NCI-H2171 treated with DMSO at 0.1 percent for 48 hours (cell line): ENCODE results near the gene RDH5.

Experiments
- DNase-seq: peaks from one replicate; lab custom pipeline; 2025; lab: John Stamatoyannopoulos, UW

Gene RDH5

DNA sequence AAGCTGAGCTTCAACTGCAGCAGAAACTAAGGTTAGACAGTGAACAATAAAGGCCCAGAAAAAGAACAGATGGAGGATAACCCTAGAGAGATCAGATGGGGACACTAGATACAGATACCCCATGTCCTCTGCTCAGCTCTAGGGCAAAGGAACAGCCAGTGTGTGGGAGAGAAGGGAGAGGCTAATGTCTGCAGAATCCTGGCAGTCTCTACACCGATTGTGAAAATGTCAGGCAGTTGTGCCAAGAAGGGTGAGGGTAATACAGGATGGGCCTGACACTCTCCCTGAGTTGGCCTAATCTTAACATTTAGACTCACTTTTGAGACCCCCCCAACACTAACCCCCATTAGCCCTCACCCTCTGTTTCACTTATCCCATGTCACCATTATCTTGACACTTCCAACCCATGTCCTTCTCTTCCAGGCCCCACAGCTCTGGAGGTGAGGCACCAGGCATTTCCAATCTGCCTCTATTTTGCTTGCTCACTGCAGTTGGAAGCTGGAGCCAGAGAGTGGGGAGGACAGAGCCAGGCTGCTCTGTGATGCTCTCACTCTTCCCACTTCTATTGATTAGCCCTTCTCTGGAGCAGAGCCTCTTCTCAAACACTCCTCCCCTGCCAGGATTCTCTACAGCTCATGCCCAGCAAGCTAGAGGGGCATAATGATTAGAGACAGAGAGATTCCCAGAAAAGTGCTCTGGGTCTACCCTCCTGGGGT lies 7.3 kb upstream of the RDH5 start:
- no peak for DNase-seq

DNA sequence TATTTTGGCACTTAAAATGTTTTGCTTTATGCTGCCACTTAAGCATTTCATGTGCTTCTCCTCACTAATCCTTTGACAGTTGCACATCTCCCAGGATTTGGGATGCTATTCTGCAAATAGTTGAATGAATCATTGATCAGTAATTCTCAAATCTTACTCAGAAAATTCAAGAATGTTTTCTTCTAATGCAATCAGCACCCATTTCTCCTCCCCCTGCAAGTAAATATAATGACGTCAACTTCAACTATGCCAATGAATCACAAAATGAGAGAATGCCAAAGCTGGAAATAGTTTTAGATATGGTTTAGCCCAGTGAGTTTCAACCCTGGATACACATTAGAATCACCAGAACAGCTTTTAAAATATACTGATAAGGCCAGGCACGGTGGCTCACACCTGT lies 6.5 kb upstream of the RDH5 start:
- DNase-seq: no peak

DNA sequence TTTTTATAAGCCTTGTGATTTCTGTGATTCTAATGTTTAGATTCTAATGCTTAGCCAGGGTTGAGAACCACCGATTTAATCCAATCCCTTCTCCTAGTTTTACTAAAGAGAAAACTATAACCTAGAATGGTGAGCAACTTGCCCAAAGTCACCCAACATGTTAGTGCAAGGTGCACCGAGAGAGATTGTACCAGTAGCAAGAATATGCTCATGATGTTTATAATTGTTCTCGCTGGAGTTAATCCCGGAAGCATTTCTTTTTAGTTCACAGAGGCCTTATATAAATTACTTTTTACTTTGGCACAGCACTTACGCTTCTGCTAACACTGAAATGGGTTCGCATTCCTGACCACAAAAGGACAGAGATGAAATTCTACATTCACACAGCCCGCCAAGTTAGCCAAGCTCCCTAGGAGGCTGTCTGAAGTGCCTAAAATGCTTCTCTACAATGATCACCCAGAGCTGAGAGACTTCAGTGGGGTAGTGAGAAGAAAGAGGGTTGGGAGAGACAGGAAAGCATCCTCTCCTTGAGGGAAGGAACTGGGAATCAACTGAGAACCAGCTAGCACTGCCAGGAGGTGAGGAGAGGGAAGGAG lies 4.9 kb upstream of the RDH5 start:
- no peak for DNase-seq

DNA sequence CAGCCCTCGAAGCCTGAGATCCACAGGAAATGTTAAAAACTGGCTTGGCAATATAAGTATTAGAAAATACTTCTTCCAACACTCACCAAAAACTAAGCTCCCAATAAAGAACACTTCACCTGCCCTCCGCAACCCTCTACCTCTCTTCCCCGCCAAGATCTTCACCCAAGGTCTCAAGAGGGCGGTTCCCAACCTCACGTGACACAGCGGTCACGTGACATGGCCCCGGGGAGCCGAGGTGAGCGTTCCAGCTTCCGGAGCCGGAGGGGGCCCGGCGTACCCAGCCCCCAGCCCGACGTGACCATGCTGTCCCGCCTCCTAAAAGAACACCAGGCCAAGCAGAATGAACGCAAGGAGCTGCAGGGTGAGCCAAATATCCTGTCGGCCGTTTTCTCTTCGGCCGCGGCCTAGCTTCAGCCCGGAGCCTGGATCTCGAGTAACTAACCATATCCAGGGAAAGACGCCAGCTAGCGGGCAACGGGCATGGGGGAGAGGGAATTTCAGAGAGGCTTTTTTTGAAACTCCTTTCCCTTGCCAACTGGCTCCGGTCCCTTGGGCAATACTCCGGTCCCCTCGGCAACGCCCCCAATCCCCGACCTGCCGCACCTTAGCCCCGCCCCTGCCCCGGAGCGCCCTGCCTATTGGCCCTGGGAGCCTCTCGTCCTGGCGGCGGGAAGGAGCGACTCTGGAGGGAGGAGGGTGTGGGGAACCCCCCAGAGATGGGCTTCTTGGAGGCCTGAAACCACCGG lies 4.2 kb upstream of the RDH5 start, which contains the start of gene BLOC1S1:
Gene BLOC1S1 (plus strand): TSS at position 214 of the 749 bp plus-strand sequence. CDS start 6 bp downstream, at position 220.
- DNase-seq: peak; percentile 95

DNA sequence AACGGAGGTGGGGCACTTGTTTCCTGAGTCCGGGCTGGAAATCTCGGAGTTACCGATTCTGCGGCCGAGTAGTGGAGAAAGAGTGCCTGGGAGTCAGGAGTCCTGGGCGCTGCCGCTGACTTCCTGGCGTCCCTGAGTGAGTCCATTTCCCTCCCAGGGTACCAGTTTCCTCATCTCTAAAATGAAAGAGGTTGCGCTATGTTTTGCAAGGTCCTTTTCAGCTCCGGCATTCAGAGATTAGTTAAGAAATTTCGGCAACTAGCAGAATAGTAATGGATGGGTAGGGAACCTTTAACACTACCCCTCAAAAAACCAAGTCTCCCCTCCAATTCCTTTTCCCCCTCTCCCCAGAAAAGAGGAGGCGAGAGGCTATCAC lies 3.6 kb upstream of the RDH5 start:
- DNase-seq: no peak

DNA sequence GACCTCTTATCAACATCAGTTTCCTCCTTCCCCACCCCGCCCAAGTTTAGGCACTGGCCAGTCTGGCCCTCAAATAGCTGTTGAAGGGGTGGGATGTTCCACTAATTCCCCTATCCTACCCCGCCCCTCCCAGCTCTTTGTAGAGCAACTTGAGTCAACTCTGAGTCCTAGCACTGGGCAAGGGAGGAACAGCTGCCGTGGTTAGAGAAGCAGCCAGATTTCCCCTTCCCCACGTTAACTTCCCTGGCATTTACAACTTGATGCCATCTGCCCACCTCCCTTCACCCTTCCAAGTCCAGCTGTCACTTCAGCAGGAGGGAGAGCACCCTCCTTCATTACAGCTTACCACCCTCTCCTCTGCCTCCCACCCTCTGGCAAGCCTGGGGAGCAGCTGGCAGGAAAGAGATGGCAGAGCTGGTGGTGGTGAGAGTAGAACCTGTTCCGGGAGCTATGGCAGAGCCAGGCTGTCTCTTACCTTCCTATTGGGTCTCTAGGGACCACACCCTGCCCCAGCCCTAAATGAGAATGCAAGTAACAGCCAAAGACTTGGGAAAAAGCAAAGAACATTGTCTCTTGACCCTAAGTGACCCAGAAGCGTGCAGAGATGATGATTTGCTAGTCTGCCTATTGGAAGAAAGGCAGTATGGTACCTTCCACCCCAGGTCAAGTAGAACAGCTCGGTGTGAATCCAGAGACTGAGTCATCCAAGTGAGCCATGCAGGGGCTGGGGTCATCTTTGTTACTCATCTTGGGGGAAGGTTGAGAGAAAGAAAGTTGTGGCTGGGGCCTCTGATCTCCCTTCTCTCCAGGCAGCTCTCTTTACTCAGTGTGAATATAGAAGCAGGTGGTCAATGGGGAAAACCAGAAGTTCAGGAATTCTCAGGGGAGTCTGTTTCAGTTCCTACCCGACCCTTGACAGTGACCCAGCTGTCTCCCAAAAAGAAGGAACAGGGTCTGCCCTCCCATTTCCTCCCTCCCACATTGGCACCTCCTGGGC lies 2.9 kb upstream of the RDH5 start:
- DNase-seq: peak; percentile 98

DNA sequence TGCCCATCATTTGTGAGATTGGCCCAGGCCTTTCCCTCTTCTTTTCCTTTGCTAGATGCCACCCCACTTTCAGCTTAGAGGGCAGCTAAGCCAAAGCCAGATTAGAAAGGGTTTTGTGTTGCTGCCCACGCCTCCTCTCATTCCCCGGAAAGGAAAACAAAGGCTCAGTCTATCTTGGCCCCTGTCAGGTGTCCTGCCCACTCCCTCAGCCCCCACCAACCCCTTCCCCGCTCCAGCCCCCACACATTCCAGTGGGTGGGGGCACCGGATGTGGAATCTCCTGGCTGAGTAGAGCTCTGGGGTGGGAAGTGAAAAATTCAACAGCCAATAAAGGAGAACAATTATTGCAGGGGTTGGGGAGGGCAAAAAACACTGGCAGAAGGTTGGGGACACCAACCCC lies 2.2 kb upstream of the RDH5 start:
- peak; percentile 26 for DNase-seq

DNA sequence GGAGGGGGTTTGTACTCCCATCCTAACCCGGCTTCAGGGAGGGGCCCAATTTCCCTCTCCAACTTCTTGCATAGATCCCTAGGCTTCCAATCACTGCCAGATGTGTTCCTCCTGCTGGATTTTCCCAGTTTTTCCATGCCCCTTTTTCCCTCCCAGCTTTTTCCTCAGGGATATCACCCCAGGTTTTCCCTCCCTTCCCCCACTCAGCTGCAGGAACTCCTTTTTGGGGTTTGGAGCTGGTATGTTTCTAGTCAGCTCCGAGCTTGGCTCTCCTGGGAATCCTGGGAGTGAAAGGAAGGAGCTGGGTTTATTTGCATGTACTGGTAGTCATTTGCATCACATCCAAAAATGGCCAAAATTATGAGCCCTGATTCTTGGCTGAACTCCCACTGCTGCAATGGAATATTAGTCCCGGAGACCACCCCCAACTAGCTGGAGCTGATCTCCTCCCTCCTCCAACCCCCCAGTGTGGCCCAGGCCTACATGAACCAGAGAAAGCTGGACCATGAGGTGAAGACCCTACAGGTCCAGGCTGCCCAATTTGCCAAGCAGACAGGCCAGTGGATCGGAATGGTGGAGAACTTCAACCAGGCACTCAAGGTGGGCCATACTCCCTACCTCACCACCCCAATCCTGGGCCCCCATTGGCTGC lies 1.4 kb upstream of the RDH5 start:
- no peak for DNase-seq

DNA sequence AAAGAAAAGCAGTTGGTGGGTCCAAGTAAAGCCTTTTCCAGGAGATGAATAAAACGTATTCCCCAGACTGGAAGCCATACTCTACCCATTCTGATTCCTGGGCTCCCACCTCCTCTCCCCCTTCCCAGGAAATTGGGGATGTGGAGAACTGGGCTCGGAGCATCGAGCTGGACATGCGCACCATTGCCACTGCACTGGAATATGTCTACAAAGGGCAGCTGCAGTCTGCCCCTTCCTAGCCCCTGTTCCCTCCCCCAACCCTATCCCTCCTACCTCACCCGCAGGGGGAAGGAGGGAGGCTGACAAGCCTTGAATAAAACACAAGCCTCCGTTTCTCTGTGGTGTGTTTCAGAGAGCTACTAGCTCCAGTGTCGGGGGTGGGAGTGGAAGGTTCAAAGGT lies 822 bp upstream of the RDH5 start:
- DNase-seq: no peak

DNA sequence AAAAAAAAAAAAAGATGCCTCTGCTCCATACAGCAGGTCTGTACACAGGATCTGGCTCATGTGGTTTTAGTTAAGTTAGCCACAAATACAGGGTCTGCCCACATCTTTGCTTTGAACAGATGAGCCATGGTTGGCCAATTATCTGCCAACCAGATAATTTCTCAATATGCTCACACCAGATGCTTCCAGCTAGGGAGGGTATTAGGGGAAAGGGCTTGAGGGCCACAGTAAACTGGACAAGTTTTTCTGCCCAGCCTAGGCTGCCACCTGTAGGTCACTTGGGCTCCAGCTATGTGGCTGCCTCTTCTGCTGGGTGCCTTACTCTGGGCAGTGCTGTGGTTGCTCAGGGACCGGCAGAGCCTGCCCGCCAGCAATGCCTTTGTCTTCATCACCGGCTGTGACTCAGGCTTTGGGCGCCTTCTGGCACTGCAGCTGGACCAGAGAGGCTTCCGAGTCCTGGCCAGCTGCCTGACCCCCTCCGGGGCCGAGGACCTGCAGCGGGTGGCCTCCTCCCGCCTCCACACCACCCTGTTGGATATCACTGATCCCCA lies 776 bp downstream of the RDH5 start:
- DNase-seq: peak; percentile 60

DNA sequence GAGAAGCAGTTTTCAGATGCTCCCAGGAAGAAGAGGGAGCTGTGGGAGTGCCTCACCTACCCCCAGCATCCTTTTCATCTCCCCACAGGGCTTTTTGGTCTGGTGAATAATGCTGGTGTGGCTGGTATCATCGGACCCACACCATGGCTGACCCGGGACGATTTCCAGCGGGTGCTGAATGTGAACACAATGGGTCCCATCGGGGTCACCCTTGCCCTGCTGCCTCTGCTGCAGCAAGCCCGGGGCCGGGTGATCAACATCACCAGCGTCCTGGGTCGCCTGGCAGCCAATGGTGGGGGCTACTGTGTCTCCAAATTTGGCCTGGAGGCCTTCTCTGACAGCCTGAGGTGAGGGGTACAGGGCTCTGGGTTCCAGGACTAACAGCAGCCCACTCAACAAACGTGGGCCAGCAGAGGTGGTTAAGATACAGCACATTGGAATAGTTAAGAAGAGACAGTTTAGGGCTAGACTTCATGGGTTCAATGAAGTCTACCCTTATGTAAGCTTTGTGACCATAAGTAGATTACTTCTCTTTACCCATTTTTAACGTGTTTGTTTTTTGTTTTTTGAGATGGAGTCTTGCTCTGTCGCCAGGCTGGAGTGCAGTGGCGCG lies 1.5 kb downstream of the RDH5 start:
- no peak for DNase-seq

DNA sequence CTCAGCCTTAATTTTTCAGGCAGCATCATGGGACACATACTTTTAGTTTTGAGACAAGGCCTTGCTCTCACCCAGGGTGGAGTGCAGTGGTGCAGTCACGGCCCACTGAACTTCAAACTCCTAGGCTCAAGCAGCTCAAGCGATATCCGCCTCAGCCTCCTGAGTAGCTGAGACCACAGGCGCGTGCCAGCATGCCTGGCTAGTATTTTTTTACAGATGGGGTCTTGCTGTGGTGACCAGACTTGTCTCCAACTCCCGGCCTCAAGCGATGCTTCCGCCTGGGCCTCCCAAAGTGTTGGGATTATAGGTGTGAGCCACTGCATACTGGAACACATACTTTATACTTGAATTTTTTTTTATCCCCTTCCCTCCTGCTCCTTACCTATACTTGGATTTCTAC lies 2.8 kb downstream of the RDH5 start:
- DNase-seq: no peak

DNA sequence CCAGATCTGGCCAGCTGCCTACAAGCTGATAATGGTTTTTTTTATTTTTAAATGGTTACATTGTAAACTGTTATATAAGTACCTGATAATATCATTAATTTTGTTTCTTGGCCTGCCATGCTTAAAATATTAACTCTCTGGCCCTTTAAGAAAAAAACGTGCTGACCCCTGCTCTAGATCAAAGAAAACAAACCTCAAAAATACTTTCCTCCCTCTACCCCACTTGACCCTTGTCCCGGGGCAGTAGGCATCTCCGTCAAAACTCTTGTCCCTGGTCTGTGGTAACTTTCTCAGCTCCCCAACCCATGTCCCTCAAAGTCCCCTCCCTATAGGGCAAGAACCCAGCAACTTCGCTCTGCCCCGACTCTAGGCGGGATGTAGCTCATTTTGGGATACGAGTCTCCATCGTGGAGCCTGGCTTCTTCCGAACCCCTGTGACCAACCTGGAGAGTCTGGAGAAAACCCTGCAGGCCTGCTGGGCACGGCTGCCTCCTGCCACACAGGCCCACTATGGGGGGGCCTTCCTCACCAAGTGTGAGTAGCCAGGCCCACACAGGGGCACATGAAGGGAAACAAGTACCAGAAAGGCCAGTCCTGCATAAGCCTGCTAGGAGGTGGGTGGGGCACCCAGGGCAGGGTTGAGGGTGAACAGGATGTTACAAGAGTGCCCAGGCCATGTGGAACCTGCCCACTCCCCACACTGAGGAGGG lies 3.5 kb downstream of the RDH5 start:
- DNase-seq: no peak

DNA sequence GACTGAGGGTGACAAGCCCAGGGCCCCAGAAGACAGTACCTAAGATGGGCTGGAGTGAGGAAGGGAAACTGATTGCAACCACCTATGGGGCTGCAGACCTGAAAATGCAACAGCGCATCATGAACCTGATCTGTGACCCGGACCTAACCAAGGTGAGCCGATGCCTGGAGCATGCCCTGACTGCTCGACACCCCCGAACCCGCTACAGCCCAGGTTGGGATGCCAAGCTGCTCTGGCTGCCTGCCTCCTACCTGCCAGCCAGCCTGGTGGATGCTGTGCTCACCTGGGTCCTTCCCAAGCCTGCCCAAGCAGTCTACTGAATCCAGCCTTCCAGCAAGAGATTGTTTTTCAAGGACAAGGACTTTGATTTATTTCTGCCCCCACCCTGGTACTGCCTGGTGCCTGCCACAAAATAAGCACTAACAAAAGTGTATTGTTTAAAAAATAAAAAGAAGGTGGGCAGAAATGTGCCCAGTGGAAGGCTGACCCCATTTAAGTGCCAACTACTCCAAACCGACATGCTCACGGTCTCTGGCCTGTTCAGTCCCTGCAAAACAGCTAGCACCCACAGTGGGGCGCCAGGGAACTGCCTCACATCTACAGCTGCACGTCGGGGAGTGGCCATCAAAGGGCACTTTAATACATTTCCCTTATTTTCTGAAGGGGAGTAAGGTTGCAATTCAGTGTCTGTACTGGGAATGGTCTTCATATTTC lies 4.2 kb downstream of the RDH5 start:
- peak; percentile 25 for DNase-seq

DNA sequence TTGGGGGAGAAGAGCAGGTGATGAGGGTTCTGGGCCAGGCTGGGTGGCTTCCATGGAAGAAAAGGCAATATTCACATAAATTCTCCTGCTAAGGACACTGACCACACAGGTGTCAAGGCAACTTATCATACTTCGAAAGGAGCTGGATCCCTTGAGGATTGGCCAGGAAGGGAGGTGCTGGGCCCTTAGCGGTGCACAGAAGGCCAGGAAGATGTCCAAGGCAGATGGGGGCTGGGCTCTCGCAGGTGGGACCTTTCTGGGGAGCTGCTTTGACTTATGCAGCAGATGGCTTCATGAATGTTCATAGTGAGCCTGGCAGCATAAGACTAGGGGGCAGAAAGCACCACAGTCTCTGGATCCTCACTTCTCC lies 4.7 kb downstream of the RDH5 start:
- DNase-seq: no peak

DNA sequence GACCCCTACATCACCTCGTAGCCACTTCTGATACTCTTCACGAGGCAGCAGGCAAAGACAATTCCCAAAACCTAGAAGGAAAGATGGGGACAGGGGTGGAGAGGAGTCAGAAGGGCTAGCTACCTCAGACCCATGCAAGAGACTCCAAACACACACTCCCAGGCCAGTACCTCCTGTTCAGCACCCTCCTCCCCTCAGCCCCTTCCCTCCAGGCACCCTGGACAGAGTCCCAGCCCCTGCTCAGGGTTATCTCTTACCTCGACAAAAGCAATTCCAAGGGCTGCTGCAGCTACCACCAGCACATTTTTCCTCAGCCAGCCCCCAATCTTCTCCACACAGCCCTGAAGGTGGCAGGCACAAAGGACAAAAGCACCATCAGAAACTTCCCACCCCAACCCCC lies 5.4 kb downstream of the RDH5 start:
- no peak for DNase-seq

DNA sequence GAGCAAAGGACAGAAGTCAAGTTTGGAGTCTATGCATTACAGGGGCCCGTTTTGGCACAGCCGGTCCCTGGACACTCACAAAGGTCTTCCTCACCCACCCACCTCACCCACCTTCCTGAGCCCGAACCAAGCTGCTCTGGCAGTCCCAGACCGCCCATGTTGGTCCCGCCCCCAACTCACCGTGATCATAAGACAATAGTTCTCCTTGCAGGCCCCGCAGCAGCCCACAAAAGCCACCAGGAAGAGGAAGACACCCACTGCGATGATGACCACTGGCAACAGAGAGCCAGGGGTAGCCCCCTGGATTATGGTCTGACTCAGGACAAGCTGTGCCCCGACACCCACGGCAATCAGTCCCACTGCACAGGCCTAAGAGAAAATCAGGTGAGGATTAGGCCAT lies 6.8 kb downstream of the RDH5 start:
- DNase-seq: no peak

DNA sequence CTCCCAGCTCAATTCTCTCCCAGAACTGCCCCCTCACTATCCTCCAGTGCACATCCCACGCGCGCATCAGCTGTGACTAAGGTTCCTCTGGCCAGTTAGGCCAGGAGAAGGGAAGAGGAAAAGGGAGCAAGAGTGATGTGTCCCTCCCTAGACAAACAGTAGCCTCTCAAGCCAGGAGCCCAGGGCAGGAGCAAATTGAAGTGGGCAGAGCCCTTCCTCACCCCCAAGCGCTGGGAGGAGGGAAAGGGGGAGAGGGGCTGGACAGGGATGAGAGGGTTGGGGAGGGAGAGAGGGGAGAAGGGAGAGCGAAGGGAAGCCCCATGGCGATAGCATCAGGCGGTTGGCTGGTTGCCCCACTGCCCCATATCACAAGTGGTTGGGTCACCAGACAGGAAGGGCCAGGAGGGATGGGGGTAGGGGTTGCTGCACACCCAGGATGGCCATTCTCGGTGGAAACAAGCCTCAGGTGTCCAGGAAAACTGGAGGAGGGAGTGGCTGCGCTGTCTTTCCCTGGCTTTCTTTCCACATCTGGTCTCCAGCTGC lies 7.5 kb downstream of the RDH5 start:
- no peak for DNase-seq
